ENCODE results near the gene ZBTB17.
"Not testable (repeated sequence)": the region's sequence is repeated elsewhere in the genome, so short reads cannot be mapped to it uniquely, and the experiment has no call there.

Gene ZBTB17

GRCh38 chr1:16009678-16010077 lies 33.8 kb upstream of the ZBTB17 start:
- TF ChIP-seq CTCF (conservative IDR thresholded peaks at IDR 0.05; ENCODE audit: control insufficient read depth, insufficient read depth, low read depth, low read length): no peak

DNA sequence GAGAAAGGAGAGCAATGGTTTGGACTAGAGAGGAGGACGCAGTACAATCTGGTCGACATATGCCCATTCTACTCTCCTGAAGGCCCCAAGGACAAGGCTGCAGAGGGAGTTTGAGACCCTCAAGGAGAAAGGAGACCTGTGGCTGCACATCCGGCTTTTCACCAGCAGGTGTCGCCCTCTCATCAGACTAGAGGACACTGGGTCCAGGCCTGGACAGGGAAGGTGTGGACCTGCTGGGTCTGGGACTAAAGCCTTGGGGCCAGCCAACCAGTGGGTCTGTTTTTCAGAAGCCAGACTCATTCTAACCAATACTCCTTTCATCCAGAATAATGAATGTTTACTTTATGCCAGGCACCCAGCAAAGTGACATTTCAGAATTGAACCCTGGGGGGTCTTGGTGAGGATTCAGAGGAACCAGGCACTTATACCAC lies 33.1 kb upstream of the ZBTB17 start:
- no peak overlapping the region for H3K4me3 ChIP-seq (ENCODE audit: control insufficient read depth, low read depth, low read length)
- peak; percentile 97 for TF ChIP-seq CTCF (conservative IDR thresholded peaks at IDR 0.05; ENCODE audit: control insufficient read depth, insufficient read depth, low read depth, low read length)
- peak; percentile 66 for DNase-seq (ENCODE audit: low read depth)

More at GRCh38 chr1:16009678-16010077, 33.8 kb upstream of the ZBTB17 start:
- no peak for DNase-seq (ENCODE audit: low read depth)
- H3K4me3 ChIP-seq (ENCODE audit: control insufficient read depth, low read depth, low read length): no peak overlapping the region

GRCh38 chr1:16007671-16008341 lies 31.9 kb upstream of the ZBTB17 start:
- DNase-seq (ENCODE audit: low read depth): no peak
- no peak for TF ChIP-seq CTCF (conservative IDR thresholded peaks at IDR 0.05; ENCODE audit: control insufficient read depth, insufficient read depth, low read depth, low read length)
- no peak overlapping the region for H3K4me3 ChIP-seq (ENCODE audit: control insufficient read depth, low read depth, low read length)

- no peak overlapping the region for H3K4me3 ChIP-seq (ENCODE audit: control insufficient read depth, low read depth, low read length)
- peak; percentile 34 for DNase-seq (ENCODE audit: low read depth)
- peak; percentile 31 for TF ChIP-seq CTCF (conservative IDR thresholded peaks at IDR 0.05; ENCODE audit: control insufficient read depth, insufficient read depth, low read depth, low read length)
Measured at GRCh38 chr1:16006552-16007485, 30.9 kb upstream of the ZBTB17 start.

GRCh38 chr1:16006010-16006409 lies 30.1 kb upstream of the ZBTB17 start:
- DNase-seq (ENCODE audit: low read depth): no peak
- no peak for TF ChIP-seq CTCF (conservative IDR thresholded peaks at IDR 0.05; ENCODE audit: control insufficient read depth, insufficient read depth, low read depth, low read length)
- H3K4me3 ChIP-seq (ENCODE audit: control insufficient read depth, low read depth, low read length): no peak overlapping the region

DNA sequence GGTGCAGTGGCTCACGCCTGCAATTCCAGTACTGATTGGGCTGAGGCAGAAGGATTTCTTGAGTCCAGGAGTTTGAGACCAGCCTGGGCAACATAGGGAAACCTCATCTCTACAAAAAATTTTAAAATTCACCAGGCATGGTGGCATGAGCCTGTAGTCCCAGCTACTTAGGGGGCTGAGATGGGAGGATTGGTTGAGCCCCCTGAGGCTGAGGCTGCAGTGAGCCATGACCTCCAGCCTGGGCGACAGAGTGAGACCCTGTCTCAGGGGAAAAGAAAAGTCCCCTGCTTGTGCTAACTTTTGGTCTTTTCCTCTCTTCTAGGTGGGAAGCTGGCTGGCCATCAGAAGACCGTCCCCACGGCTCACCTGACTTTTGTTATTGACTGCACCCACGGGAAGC lies 29.7 kb upstream of the ZBTB17 start:
- no peak for TF ChIP-seq CTCF (conservative IDR thresholded peaks at IDR 0.05; ENCODE audit: control insufficient read depth, insufficient read depth, low read depth, low read length)
- no peak for DNase-seq (ENCODE audit: low read depth)
- H3K4me3 ChIP-seq (ENCODE audit: control insufficient read depth, low read depth, low read length): no peak overlapping the region

DNA sequence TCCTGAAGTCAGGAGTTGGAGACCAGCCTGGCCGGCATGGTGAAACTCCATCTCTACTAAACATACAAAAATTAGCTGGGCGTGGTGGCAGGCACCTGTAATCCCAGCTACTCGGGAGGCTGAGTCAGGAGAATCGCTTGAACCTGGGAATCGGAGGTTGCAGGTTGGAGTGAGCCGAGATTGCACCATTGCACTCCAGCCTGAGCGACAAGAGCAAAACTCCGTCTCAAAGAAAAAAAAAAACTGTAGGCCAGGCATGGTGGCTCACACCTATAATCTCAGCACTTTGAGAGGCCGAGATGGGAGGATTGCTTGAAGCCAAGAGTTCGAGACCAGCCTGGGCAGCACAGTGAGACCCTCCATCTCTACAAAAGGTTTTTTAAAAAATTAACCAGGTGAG lies 25.4 kb upstream of the ZBTB17 start:
- not testable (repeated sequence) for H3K4me3 ChIP-seq (ENCODE audit: control insufficient read depth, low read depth, low read length); DNase-seq (ENCODE audit: low read depth)

All from fibroblast of mammary gland (primary cell).